Stimulated activated CD4-positive, alpha-beta T cell treated with anti-CD3 and anti-CD28 coated beads, Interleukin-4, amount 100 ng/mL, for 24 hours (primary cell): ENCODE measurements around the gene NEDD4.
"Not testable (repeated sequence)": the region's sequence is repeated elsewhere in the genome, so short reads cannot be mapped to it uniquely, and the experiment has no call there.

Experiments used
- DNase-seq: peaks from one replicate; pipeline ENCODE4 v3.0.0-alpha.2; 2020

NEDD4 gene

GRCh38 chr15:55993111-55993803 is at the start of gene NEDD4:
Gene NEDD4 (minus strand): TSS chr15:55993612. CDS start chr15:55993555, 57 bp downstream.
- peak; percentile 76 for DNase-seq

GRCh38 chr15:56042498-56042897 is 49.1 kb upstream of the NEDD4 start:
- no peak for DNase-seq

GRCh38 chr15:56042031-56042430 is 48.6 kb upstream of the NEDD4 start:
- DNase-seq: no peak

- DNase-seq: peak; percentile 44
Observed at GRCh38 chr15:56040081-56041035, 46.9 kb upstream of the NEDD4 start.

DNA sequence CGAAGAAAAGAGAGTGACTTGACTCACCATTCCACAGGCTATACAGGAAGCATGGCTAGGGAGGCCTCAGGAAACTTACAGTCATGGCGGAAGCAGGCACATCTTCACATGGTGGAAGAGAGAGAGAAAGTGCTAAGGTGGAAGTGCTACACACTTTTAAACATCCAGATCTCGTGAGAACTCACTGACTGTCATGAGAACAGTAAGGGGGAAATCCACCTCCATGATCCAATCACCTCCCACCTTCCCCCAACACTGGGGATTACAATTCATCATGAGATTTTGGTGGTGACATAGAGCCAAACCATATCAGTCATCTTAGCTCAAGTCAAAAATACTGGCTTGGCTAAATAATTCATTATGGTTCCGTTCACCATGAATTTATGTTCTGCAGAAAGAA is 45.3 kb upstream of the NEDD4 start:
- no peak for DNase-seq

DNA sequence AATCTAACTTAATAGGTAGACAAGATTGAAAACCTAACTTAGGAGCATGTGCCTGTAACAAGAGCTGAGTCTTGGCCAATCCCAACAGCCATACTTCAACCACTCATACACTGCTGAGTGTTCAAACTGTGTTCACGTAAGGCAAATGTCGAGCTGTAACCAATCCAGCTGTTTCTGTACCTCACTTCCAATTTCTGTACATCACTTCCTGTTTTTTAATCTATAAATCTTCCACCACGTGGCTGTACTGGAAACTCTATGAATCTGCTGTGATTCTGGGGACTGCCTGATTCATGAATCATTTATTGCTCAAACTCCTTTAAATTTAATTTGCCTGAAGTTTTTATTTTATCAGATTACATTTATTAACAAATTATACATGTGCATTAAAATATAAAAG is 44.6 kb upstream of the NEDD4 start:
- peak; percentile 30 for DNase-seq

DNA sequence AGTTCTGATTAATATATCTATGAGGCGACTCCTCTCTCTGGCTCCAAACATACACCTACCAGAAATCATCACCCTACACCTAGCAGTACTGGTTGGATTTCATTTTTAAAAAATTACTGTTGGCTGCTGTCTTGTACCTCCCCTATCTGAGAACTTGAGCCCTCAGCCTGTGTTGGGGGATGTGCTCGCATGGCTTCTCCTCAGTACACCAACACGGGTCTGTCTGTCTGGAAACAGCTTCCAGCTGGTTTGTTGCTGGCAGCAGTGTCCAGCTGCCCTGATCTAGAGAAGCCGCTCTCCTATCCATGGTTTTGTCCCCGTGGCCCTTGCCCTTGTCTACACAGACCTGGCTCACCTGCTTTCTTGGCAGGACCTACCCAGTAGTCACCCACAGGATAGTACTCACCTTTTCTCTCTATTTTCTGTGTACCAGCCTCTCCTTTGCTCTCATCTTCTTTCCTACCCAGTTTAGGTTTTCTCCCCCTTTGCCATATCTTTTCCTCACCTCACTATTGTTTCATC is 43.2 kb upstream of the NEDD4 start:
- no peak for DNase-seq

DNA sequence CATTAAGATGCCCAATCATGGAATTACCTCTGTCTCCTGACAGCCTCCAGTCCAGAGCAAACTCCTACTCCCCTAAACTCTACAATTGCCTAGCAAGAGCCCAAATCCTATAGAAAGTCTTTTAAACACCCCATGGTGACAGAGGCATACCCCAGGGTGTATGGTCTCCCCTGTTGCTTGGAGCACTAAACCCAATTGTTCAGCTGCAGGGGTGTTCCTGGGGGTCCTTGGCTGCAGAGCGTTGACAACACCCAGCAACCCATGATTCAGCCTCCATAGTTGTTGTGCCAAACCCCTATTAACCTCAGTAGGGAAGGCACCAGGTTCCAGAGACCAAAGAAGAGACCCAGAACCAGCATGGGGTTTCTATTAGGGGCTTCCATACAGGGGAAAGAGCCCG is 41.8 kb upstream of the NEDD4 start:
- no peak for DNase-seq

- DNase-seq: no peak
Observed at GRCh38 chr15:56034514-56034913, 41.1 kb upstream of the NEDD4 start.

DNA sequence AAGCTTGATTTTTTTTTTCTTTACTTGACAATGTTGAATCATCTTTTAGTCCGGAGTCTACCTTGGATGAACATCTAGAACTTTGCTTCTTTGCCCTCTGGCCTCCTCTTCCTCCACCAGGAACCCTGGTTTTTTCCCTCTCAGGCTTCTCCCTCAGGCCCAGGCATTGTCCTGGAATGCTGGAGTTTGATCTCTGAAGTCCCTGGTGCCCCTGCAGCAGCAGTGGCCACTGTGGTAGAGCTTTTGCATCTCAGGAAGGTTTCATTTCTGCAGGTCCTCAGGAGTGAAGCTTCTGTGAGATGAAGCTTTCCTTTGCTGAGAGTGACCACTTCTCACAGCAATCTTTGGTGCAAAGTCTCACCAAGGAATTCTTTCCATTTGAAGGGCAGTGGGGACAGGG is 39.0 kb upstream of the NEDD4 start:
- no peak for DNase-seq

- no peak for DNase-seq
Observed at GRCh38 chr15:56031836-56032235, 38.4 kb upstream of the NEDD4 start.

DNA sequence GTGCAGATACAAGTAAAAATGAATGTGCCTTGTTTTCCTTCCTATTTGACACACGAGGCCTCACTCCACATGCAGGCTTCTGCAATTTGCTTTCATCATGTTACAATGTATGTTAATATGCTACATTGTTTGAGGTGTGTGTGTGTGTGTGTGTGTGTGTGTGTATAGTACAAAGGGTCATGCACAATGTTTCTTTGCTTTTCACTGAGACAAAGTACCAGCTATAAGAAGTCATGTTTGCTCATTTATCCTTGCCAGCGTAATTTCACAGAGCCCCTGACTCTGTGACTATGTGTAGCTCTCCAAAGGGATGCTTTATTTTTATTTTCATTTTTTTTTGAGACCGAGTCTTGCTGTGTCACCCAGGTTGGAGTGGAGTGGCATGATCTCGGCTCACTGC is 38.0 kb upstream of the NEDD4 start:
- DNase-seq: no peak

- DNase-seq: no peak
Observed at GRCh38 chr15:56028430-56028829, 35.0 kb upstream of the NEDD4 start.

DNA sequence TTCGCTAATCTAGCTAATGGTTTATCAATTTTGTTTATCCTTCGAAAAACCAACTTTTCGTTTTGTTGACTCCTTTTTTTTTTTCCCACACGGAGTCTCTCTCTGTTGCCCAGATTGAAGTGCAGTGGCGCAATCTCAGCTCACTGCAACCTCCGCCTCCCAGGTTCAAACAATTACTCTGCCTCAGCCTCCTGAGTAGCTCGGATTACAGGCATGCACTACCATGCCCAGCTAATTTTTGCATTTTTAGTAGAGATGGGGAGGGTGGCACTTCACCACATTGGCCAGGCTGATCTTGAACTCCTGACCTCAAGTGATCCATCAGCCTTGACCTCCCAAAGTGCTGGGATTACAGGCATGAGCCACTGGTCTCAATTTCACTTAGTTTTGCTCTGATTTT is 29.7 kb upstream of the NEDD4 start:
- not testable (repeated sequence) for DNase-seq

DNA sequence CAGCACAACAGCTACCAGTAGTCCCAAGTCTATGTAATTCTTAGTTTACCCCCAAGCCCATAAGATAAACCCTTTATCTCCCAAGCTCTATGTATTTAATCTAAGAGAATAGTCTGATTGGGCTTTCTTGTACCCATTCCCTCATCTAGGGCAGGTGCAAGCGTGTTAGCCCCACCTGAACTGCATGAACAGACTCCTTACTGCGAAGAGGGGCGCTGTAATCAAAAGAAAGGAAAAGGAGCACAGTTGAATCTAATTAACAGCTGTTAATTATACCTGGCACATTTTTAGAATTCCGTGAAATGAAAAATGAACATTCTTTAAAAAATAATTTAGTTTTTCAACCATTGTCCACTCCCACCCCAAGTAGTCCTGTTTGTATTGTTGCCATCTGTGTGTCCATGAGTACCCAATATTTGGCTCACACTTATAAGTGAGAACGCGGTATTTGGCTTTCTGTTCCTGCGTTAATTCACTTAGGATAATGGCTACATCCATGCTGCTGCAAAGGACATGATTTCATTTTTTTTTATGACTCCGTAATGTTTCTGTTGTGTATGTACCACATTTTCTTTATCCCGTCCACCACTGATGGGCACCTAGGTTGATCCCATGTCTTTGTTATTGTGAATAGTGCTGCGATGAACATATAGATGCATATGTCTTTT is 26.5 kb upstream of the NEDD4 start:
- no peak for DNase-seq

DNA sequence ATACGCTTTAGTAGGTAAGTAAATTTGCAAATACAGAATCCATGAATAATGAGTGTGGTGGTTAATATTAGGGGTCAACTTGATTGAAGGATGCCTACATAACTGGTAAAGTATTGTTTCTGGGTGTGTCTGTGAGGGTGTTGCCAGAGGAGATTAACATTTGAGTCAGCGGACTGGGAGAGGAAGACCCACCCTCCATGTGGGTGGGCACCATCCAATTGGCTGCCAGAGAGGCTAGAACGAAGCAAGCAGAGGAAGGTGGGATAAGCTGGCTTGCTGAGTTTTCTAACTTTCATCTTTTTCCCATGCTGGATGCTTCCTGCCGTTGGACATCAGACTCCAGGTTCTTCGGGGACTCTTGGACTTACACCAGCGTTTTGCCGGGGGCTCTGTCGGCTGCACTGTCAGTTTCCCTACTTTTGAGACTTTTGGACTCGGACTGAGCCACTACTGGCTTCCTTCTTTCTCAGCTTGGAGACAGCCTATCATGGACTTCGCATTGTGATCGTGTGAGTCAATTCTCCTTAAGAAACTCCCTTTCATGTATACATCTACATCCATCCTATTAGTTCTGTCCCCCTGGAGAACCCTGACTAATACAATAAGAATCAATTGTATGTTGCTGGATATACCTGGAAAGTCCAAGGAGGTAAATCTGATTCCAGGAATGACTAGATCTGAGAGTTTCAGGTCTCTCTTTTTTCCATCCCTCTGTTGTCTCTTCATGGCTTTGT is 25.8 kb upstream of the NEDD4 start:
- no peak for DNase-seq

DNA sequence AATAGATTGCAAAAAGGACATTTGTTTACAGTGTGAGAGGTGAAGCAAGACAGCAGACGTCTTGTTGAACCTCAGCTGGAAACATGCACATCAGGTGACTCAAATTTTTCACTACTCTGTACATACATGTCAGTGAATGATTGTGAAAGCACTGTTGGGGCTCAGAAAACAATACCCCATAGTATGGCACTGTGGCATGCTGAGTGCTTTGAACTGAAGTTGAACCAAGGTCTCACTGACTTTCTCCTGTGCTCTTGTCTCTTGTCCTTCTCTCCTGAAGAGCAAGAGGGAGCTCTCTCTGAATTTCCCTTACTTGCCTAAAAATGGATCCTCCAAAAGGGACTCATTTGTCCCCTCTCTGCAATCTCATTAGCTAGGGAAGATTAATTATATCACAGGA is 24.5 kb upstream of the NEDD4 start:
- DNase-seq: no peak

DNA sequence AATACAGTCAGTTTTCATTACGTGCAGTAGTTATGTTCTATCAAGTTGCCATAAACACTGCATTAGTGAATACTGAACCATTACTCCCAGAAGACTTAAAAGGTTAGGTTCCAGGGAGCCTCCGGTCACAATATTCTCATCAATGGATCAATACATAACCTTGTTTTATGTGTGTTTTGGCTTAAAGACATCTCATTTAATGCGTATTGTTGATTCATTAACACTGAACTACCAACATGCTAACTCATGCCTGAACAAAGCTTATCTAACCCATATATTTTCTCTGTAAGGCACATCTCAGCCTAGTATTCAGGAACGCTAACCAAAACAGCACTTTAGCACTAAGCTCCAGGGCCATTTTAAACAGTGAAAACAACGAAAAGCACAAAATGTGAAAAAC is 24.1 kb upstream of the NEDD4 start:
- no peak for DNase-seq

- DNase-seq: no peak
Observed at GRCh38 chr15:56016281-56016680, 22.9 kb upstream of the NEDD4 start.

- DNase-seq: no peak
Observed at GRCh38 chr15:56014677-56015076, 21.3 kb upstream of the NEDD4 start.

GRCh38 chr15:56007053-56007452 is 13.6 kb upstream of the NEDD4 start:
- DNase-seq: peak; percentile 4

GRCh38 chr15:56006371-56006770 is 13.0 kb upstream of the NEDD4 start:
- DNase-seq: not testable (repeated sequence)

DNA sequence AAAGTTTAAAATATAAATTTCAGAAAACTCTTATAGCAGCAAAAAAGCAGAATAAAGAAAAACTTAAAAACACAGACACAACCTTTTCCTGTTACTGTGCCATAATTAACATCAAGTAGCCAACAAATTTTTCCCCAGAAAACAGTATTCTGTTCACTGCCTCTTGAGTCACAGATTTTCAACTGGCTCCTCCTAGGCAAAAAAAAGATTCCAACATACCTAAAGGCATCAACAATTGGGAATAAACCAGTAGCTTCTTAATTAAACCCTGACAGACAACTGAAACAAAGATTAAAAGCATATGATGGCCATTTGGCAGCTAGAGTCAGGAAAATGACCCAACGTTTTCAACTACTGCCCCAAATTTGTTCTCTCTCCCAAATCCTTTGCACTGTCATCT is 10.9 kb upstream of the NEDD4 start:
- DNase-seq: not testable (repeated sequence)
